ENCODE data around the gene EMD.

Gene EMD

GRCh38 chrX:154380787-154381186, 1.7 kb downstream of the EMD start:
- TF ChIP-seq EP300 (IDR thresholded peaks at IDR 0.05; ENCODE audit: borderline replicate concordance) (no peak), CREB1 (IDR thresholded peaks at IDR 0.05; ENCODE audit: low read depth) (no peak), RAD21 (IDR thresholded peaks at IDR 0.05; ENCODE audit: low read depth) (no peak), USF1 (IDR thresholded peaks at IDR 0.05) (no peak), ZBTB7A (IDR thresholded peaks at IDR 0.05; ENCODE audit: low read depth) (no peak), TCF12 (IDR thresholded peaks at IDR 0.05; ENCODE audit: low read depth) (no peak), CEBPB (IDR thresholded peaks at IDR 0.05) (no peak), YY1 (IDR thresholded peaks at IDR 0.05; ENCODE audit: low read depth) (no peak), EGR1 (IDR thresholded peaks at IDR 0.05) (no peak), TEAD4 (IDR thresholded peaks at IDR 0.05) (no peak), TAF1 (IDR thresholded peaks at IDR 0.05; ENCODE audit: low read depth) (no peak), NFIC (IDR thresholded peaks at IDR 0.05) (no peak), MAX (IDR thresholded peaks at IDR 0.05) (no peak), REST (IDR thresholded peaks at IDR 0.05; ENCODE audit: low read depth) (no peak), FOXM1 (IDR thresholded peaks at IDR 0.05; ENCODE audit: borderline replicate concordance, low read depth) (no peak)

- no peak for TF ChIP-seq TAF1 (IDR thresholded peaks at IDR 0.05; ENCODE audit: low read depth)
- TF ChIP-seq EP300 (IDR thresholded peaks at IDR 0.05; ENCODE audit: borderline replicate concordance) = no peak
- TF ChIP-seq NFIC (IDR thresholded peaks at IDR 0.05) = no peak
- TF ChIP-seq EGR1 (IDR thresholded peaks at IDR 0.05) = no peak
- TF ChIP-seq TCF12 (IDR thresholded peaks at IDR 0.05; ENCODE audit: low read depth) = no peak
- TF ChIP-seq TEAD4 (IDR thresholded peaks at IDR 0.05) = no peak
- no peak for TF ChIP-seq MAX (IDR thresholded peaks at IDR 0.05)
- no peak for TF ChIP-seq RAD21 (IDR thresholded peaks at IDR 0.05; ENCODE audit: low read depth)
- no peak for TF ChIP-seq ZBTB7A (IDR thresholded peaks at IDR 0.05; ENCODE audit: low read depth)
- TF ChIP-seq CREB1 (IDR thresholded peaks at IDR 0.05; ENCODE audit: low read depth) = no peak
- no peak for TF ChIP-seq CEBPB (IDR thresholded peaks at IDR 0.05)
Measured at GRCh38 chrX:154381271-154381670, 2.2 kb downstream of the EMD start.

GRCh38 chrX:154382483-154383069, 3.5 kb downstream of the EMD start:
- peak; percentile 39 for TF ChIP-seq NFIC (IDR thresholded peaks at IDR 0.05)
- TF ChIP-seq TAF1 (IDR thresholded peaks at IDR 0.05; ENCODE audit: low read depth) = no peak

GRCh38 chrX:154383359-154384283, 4.5 kb downstream of the EMD start:
- TF ChIP-seq NFIC (IDR thresholded peaks at IDR 0.05) (no peak), RAD21 (IDR thresholded peaks at IDR 0.05; ENCODE audit: low read depth) (no peak), CEBPB (IDR thresholded peaks at IDR 0.05) (no peak), REST (IDR thresholded peaks at IDR 0.05; ENCODE audit: low read depth) (no peak), USF1 (IDR thresholded peaks at IDR 0.05) (no peak), EP300 (IDR thresholded peaks at IDR 0.05; ENCODE audit: borderline replicate concordance) (no peak), FOXM1 (IDR thresholded peaks at IDR 0.05; ENCODE audit: borderline replicate concordance, low read depth) (no peak)

GRCh38 chrX:154384284-154384892, 5.3 kb downstream of the EMD start:
- TF ChIP-seq RAD21 (IDR thresholded peaks at IDR 0.05; ENCODE audit: low read depth) = peak; percentile 13; the same call in 1 of the 2 replicates
- no peak for TF ChIP-seq REST (IDR thresholded peaks at IDR 0.05; ENCODE audit: low read depth)
